Eye (tissue), 1 donor: ENCODE results near the gene SPON1.
A peak's percentile ranks its signal among the peaks of the same experiment; 100 is the strongest.
"Not testable (repeated sequence)": the region's sequence is repeated elsewhere in the genome, so short reads cannot be mapped to it uniquely, and the experiment has no call there.

Experiments used
- DNase-seq: peaks from one replicate; pipeline ENCODE4 v3.0.0-alpha.2; 2015

The SPON1 gene

GRCh38 chr11:14090631-14091030, 128.1 kb downstream of the SPON1 start:
- not testable (repeated sequence) for DNase-seq

DNA sequence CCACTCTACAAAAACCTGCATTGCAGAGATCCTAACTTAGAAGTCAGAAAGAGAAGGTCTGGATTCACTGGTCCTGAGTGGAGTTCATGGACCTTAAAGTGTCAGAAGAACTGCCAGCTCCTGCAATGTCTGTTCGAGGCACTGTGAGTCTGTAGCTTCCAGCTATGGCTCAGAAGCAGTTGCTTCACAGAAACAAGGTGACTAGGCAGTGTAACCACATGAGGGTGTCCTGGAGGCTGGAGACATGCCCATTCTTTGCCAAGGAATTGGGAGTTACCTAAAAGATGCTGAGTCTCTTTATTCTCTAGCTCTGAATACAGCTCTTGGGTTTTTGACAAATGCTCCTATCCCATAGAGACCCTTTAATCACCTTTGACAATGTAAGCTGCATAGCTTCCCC, 130.5 kb downstream of the SPON1 start:
- no peak for DNase-seq

DNA sequence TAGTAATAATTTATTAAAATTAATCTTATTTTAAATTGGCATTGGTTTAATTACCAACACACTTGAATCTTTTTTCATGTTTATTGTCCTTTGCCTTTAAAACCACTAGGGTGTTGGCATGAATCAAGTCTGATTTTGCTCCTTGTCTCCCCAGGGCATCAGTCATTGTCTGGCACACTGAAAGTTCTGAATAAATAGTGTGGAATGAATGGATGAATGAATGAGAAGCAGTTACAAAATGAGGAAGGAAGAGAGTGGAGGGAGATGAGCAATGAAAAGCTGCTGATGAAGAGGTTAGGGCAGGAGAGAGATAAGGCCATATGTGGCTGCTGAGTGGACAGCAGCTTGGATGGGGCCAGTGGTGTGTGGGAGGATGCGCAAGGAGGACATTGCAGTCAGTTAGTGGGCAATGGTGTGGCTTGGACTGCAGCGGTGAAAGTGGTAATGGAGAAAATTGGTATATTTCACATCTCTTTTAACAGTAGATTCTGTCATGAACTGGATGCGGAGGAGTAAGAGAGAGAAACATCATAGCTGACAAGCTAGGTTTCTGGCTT, 132.0 kb downstream of the SPON1 start:
- no peak for DNase-seq

- DNase-seq: no peak
Observed at GRCh38 chr11:14095882-14096281, 133.4 kb downstream of the SPON1 start.

DNA sequence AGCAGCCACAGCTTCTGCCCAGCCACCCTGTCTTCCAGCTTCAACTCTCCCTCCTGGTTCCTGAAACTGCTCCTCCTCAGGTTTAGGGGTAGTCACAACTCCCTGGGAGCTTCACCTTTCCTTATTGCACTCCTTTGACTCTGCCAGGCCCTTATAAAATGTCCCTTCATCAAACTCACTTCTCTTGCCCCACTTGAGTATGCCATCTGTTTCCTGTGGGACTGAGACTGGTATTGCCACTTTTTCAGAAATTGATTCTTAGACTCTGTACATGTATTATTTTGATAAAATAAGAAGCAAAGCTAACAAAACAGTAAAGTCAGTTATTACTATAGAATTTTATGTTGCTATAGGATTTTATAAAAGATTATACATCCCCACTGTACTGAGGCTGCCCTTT, 134.1 kb downstream of the SPON1 start:
- DNase-seq: no peak

GRCh38 chr11:14101388-14101787, 138.9 kb downstream of the SPON1 start:
- no peak for DNase-seq

GRCh38 chr11:14102766-14103165, 140.2 kb downstream of the SPON1 start:
- no peak for DNase-seq

DNA sequence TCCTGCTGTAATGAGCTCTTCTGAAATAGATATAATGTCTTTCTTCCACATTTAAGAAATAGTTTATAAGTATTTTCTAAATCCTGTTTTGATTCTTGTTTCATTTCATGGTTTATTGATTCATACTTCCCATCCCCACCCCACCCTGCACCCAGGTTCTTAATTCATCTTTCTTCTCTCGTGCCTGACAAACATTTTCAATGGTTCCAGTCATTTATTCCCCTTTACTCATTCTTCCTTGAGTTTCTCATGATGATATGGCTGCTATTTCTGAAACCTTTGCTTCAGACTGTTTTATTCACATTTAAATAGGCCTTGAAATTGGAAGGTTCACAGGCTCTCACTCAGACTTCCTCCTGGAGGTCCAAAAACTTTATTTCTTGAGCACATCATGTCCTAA, 142.9 kb downstream of the SPON1 start:
- no peak for DNase-seq

DNA sequence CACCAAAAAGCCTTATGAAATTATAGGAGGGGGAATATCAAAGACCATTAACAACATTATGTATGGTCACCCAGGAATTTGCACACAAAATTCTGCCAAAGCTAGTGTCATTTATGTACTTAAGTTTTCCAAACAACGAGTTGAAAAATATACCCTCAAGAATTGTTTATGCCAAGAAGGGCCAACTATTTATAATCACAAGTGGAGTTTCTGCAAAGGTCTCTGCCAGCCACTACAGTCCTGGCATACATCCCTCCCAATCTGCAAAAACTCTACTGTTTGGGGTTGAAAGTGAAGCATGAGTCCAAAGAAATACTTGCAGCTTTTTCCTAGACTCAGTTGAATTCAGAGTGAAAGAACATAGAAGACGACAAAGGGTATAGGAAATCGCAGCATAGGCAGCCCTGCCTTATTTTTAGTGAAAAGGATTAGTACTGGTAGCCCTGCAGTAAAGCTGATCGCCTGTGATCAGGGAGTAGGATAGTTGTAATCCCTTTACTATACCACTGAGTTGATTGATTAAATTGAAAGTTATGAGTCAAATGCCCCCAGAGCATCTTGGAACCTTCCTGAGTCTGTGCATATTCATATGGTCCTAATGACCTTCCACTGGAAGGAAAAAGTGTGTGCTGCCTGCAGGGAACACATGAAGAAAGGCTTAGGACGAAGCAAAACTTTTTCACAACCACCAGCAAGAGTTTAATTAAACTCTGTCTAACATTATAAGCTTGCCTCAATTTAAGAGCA, 144.0 kb downstream of the SPON1 start:
- no peak for DNase-seq

GRCh38 chr11:14107050-14107430, 144.5 kb downstream of the SPON1 start:
- DNase-seq: no peak

DNA sequence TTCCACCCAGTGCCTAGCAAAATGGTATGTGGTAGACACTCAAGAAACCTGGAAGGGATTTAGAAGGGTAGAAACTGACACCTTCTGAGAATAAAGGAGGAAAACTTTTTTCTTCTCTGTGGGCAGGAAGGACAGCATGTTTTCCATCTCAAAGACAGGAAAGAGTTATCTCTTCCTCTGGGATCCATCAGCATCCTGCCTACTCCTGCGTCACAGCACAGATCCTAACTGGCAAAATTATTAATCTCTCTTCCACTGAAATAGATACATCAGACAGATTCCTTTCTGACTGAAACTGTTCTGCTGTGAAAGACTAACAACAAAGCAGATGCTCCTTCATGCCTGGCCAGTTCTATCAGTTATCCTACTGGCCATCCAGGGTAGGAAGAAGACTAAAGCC, 147.2 kb downstream of the SPON1 start:
- DNase-seq: no peak

DNA sequence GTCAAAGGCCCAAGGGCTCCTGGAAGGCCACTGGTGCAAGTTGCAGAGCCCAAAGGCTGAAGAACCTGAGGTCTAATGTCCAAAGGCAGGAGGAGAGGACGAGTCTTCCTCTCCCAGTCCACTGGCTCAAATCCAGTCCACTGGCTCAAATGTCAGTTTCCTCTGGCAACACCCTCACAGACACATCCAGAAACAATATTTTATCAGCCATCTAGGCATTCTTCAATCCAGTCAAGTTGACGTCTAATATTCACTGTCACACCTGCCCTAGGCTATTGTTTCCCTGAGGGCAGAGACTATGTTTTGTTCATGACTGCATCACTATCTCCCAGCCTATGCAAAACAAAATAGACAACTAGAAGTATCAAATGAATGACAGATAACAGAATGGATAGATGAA, 148.1 kb downstream of the SPON1 start:
- DNase-seq: no peak

DNA sequence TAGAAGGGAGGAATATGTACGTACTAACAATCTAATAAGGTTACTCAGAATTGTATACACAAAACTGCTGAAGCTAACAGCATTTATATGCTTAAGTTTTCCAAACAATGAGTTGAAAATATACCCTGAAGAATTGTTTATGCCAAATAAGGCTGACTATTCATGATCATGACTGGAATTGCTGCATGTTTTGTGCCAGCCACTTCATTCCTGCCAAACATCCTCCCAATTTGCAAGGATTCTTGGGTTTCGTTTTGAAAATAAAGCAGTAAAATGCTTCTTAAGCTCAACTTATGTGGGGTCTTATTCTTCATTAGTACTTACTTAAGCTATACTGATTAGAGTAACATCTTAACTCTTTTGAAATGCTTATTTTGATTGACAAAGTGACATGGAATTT, 149.0 kb downstream of the SPON1 start:
- DNase-seq: no peak

DNA sequence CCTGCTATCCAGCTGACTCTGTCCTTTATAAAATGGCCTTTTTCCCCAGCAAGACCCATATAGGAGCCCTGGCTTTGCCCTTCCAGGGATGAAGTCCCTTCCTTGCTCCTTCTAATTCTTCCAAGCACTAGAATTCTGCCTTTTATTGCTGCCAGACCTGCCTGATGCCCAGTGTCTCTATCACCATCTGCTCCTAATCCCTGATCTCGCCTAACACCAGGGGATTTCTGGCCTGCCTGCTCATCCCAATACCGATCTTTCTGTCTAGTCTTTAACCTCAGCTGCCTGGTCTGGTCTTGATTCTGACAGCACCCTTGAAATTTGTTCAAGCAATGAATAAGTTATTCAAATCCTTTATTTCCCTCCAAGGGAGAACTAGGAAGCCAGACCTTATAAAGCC, 150.2 kb downstream of the SPON1 start:
- no peak for DNase-seq

DNA sequence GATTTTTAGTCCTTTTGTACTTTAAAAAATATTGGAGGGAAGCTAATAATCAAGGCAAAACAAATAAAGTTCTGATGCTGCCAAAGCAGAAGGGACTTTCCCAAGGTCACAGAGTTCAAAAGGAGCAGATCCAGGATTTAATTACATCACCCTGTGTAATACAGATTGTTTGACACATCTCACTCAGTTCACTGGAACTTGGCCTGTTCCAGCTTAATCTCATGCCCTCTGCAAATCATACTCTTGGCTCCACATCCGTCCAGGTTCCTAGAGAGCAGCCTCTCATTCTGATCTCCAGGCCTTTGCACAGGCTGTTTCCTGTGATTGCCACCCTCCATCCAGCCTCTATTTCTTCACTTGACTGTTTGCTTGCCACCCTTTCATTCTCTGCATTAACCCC, 151.7 kb downstream of the SPON1 start:
- DNase-seq: no peak

DNA sequence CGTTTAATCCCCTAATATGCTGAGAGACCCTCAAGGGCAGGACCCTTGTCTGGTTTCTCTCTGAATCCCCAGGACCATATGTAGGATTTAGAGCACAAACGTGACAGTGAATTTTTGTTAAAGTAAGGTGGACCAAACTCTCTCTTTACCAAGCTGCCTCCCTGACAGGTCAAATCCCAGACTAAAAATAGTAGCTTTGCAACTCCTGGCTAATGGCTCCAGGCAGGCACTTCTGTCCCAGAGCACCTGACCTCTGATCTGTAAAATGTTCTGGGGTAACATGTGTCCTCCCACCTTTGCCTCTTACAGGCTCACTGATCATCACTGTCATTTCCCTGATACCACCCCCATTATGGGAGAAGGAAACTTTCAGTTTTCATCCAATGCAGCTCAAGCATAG, 152.3 kb downstream of the SPON1 start:
- DNase-seq: no peak

DNA sequence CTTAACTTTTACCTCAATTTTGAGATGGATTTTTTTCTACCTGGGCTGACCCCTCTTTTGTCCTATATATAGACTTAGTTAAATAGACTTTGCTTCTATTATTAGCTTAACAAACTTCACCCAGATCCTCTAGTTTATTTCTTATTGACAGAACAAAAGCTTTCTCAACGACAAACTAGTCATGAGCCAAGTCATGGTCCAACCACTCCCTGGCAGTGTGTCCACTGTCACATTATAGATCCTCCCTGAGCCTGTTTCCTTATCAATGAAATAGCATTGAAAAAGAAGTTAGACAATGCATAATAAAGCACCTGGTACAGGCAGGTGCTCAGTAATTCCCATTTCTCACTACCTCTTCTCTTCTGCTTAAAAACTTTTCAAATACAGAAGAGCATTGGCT, 155.1 kb downstream of the SPON1 start:
- no peak for DNase-seq

- no peak for DNase-seq
Observed at GRCh38 chr11:14118072-14118471, 155.5 kb downstream of the SPON1 start.

DNA sequence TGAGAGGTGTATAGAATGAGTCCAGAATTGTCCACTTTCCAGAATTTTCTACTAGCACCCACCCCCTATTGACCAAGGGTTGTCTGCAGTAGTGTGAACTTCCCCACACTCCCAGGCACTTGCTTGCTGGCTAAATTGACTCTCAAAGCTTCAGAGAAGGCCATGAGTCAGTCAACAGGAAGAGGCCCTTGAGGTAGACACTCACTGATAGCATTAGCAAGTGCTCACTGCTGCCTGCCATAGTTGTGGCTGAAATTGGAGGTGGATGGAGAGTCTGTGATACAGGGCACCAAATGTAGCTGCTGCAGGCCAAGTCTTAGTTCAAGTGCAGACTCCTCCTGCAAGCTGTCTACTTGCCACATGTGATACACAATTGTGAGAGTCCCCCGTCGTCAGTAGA, 156.8 kb downstream of the SPON1 start:
- no peak for DNase-seq

DNA sequence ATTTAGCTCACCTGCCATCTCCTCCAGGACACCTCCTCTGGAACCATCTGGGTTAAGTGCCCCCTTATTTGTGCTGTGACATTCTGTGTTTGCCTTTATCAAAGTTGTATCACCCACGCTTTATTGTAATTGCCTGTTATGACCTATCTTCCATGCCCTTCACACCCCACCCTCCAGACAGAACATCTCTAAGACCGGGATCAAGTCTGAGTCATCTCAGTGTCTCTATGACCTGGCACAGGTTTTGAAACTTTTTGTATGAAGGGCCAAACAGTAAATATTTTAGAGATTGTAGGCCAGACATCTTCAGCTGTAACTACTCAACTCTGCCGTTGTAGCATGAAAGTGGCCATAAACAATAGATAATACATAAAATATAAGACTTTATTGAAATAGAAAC, 161.8 kb downstream of the SPON1 start:
- no peak for DNase-seq

GRCh38 chr11:14124886-14125285, 162.4 kb downstream of the SPON1 start:
- no peak for DNase-seq

DNA sequence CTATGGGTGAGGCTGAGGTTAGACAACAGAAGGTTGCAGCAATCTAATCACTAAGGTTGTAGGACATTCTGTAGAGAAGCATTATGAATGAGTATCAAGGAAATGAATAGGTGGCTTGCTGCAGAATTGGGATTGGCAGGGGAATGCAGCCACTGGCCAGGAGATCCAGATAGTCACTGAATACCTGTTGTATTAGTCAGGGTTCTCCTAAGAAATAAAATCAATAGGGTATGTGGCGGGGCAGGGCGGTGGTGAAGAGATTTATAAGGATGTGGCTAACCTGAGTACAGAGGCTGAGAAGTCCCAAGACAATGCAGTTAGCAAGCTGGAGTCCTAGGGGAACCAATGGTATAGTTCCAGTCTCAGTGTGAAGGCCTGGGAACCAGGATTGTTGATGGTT, 163.0 kb downstream of the SPON1 start:
- no peak for DNase-seq

- no peak for DNase-seq
Observed at GRCh38 chr11:14127679-14128078, 165.2 kb downstream of the SPON1 start.

DNA sequence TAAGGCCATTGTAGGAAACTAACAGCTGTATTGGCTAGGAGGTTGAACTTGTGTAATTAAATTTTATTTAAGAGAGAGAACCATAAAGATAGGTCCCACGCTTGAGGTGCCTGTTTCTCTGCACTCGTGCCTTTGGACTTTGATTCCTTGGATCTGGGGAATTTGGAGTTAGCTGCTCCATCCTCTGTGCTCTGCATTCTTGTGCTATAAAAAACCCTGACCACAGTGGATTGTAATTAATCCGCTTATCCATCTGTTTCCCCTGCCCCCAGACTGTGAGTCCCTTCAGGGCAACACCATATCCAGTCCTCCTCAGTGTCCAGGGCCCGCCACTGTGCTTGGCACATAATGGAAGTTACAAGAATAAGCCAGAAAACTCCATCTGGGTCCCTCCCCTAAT, 169.8 kb downstream of the SPON1 start:
- DNase-seq: peak; percentile 55

DNA sequence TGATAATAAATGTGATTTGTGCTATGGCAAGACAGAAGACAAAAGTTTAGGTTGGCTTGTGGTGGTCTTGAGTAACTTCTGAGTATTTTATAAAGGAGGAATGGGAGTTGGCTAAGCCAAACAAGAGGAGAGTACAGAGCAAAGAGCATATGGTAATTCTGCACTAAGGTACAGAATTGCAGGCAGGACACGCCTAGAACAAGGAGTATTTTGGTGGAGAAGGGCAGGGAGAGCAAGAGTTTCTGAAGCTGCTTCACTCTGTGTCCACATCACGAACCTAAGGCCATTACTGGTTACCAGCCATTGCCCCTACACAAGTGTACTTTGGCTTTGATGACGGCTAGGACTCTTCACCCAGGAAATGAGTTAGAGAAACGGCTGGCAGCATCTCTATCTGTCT, 170.9 kb downstream of the SPON1 start:
- no peak for DNase-seq
